Fibroblast of mammary gland (primary cell): ENCODE data around the gene DMRTA2.

Source experiments
- DNase-seq: peaks from one replicate; pipeline ENCODE4 v3.0.0-alpha.2; 2010; ENCODE audit warnings: low read depth
- H3K4me3 ChIP-seq: 2 replicates; pipeline ENCODE4 v1.5.1; 2011; ENCODE audit warnings: low read depth, mild to moderate bottlenecking, low read length, moderate library complexity; ENCODE audit not compliant: control insufficient read depth
- TF ChIP-seq, protein P1 (sequence below): conservative IDR thresholded peaks from 2 replicates; pipeline ENCODE4 v1.5.1; 2011; ENCODE audit warnings: low read depth, low read length, inconsistent platforms; ENCODE audit not compliant: control insufficient read depth, insufficient read depth

The DMRTA2 gene

GRCh38 chr1:50416553-50417453, 6.4 kb downstream of the DMRTA2 start:
- H3K4me3 ChIP-seq: no peak overlapping the region
- DNase-seq: no peak
- TF ChIP-seq, protein P1, sequence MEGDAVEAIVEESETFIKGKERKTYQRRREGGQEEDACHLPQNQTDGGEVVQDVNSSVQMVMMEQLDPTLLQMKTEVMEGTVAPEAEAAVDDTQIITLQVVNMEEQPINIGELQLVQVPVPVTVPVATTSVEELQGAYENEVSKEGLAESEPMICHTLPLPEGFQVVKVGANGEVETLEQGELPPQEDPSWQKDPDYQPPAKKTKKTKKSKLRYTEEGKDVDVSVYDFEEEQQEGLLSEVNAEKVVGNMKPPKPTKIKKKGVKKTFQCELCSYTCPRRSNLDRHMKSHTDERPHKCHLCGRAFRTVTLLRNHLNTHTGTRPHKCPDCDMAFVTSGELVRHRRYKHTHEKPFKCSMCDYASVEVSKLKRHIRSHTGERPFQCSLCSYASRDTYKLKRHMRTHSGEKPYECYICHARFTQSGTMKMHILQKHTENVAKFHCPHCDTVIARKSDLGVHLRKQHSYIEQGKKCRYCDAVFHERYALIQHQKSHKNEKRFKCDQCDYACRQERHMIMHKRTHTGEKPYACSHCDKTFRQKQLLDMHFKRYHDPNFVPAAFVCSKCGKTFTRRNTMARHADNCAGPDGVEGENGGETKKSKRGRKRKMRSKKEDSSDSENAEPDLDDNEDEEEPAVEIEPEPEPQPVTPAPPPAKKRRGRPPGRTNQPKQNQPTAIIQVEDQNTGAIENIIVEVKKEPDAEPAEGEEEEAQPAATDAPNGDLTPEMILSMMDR: no peak

DNA sequence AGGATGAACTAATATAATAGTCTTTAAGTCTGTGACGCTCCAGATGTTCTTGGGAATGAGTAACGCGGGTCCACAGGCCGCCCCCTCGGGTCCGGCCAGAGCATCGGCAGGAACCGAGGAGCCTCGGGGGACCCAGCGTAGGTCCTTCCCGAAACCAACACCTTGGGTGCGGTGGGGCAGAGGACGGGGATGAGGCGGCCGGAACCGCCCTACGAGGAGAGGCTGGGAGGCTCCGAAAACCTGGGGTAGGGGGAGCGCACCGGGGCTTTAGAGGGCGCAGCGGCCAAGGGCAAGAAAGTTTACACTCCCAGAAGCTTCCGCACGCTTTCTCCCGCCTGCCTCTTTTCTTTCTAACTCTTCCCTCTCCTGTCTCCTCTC, 7.1 kb downstream of the DMRTA2 start:
- TF ChIP-seq, protein P1: no peak
- no peak for DNase-seq
- no peak overlapping the region for H3K4me3 ChIP-seq

- H3K4me3 ChIP-seq: no peak overlapping the region
- TF ChIP-seq, protein P1: no peak
- no peak for DNase-seq
These were observed 7.8 kb downstream of the DMRTA2 start for GRCh38 chr1:50415235-50416149.

GRCh38 chr1:50414853-50415234, 8.4 kb downstream of the DMRTA2 start:
- no peak for DNase-seq
- no peak overlapping the region for H3K4me3 ChIP-seq
- TF ChIP-seq, protein P1: no peak

DNA sequence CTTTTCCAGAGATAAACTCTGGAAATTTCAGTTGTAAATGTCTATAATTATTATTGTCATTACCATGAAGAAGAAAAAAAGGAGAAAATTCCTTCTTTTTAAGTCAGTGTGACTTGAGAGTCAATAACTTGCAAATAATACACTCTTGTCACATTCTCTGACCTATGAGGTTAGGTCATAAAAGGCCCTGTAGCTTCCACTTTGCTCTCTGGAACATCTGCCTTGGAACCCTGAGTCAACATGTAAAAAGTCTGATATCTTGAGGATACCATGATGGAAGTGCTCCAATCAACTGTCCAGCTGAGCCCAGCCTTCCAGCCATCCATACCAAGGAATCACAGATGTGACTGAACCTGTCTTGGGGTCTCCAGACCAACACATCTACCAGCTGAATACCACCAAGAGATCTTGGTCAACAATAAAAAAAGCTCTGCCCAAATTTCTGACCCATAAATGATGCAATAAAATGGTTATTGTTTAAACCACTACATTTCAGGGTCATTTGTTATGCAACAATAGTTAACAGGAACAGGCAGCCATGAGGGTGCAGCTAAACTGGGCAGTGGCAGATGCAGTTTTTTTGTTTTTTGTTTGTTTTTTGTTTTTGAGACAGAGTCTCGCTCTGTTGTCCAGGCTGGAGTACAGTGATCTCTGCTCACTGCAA, 10.3 kb downstream of the DMRTA2 start:
- DNase-seq: no peak
- H3K4me3 ChIP-seq: no peak overlapping the region
- TF ChIP-seq, protein P1: no peak

DNA sequence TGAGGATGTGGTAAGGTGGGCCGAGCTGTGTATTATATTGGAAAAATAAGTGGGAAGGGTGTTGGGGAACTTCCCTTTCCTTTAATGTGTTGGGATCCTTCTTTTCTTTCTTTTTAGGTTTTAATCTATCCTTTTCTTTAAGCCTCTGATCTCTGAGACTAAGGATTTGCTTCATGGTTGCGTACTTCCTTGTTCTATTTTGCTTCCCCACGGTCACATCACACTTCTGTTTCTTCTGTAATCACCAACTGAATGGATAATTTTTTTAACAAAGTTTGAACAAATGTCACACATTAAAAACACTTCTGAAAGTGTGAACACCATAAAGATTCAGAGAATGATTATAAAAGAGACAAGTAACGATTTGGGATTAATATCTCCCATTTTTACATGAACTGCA, 17.4 kb downstream of the DMRTA2 start:
- H3K4me3 ChIP-seq: no peak overlapping the region

More for the DNA sequence above, 17.4 kb downstream of the DMRTA2 start:
- no peak for DNase-seq
- TF ChIP-seq, protein P1: no peak
